DMS79 (cell line): ENCODE data around the gene NEURL1B.
"Not testable (repeated sequence)": the region's sequence is repeated elsewhere in the genome, so short reads cannot be mapped to it uniquely, and the experiment has no call there.

Experiments used
- DNase-seq: peaks from one replicate; lab custom pipeline; 2025; lab: John Stamatoyannopoulos, UW

Gene NEURL1B

GRCh38 chr5:172640822-172641358, at the start of gene NEURL1B:
NEURL1B (plus strand) TSS chr5:172641263; CDS start chr5:172641407, 144 bp downstream.
- peak; percentile 37 for DNase-seq

DNA sequence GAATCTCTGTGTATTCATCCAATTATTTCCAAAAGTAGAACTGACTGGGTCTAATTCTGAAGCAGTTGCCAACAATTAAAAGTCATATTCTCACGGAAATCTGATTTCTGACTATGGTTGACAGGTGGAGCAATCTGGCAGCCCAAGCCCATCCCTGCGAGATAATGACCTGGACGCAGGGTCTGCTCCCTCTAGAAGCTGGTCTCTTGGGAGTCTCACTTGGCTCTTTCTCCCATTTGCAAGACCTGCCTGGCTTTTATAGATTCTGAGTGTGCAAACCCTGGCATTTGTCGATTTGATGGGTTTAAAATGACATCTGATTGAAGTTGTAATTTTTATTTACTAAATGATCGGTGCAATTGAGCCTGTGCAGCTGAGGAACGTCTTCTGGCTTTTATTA, 49.4 kb upstream of the NEURL1B start:
- DNase-seq, result no peak

DNA sequence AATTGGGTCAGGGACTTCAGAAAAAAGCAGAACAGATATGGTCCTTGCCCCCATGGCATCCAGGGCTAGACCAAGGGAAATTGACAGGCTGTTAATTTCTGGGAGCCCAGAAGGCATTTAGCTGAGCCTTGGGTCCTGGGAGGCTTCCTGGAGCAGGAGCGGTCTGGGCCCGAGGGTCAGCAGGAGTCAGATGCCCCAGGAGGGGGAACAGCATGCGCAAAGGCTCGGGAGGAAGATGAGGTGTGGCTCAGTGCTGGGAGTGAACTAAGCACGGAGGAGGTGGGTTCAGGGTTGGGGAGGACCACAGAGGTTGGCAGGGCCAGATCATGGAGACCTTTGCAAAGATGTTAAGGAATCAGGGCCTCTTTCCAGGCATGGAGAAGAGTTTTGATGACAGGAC, 48.2 kb upstream of the NEURL1B start:
- DNase-seq, result no peak

DNA sequence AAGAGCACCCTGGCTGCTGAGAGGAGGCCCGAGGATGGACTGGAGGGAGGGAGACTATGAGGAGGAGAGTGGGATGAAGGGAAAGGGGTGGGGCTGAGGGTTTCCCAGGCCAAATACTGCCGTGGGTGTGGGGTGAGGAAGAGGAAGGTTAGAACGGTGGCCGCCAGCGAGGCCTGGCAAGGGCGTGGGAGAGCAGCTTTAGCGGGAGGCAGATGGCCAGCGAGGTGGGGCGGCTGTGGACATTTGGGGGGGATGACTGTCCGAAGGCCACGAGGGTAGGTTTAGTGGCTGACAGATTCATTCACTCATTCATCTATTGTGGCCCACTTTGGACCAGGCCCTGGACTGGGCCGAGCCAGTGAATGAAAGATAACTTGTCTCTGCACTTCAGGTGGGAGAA, 47.8 kb upstream of the NEURL1B start:
- no peak for DNase-seq

GRCh38 chr5:172593721-172594235, 47.3 kb upstream of the NEURL1B start:
- no peak for DNase-seq

DNA sequence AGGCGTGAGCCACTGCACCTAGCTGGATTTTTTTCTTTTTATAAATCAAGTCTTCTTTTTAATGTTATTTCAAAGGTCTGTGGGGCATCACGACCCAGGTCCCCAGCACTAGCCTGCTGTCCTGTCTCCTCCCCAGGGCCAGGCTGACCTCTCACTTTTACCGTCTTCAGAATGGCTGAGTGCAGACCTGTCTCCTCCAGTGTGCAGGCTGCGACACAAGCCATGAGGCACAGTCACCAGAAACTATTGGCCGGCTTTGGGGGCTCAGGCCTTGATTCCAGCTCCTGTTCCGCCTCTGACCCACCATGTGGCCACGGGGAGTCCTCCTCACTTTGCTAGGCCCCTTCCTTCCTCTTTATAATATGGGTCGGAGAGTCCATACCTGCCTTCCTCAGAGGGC, 46.6 kb upstream of the NEURL1B start:
- no peak for DNase-seq

GRCh38 chr5:172594867-172595466, 46.1 kb upstream of the NEURL1B start:
- no peak for DNase-seq

DNA sequence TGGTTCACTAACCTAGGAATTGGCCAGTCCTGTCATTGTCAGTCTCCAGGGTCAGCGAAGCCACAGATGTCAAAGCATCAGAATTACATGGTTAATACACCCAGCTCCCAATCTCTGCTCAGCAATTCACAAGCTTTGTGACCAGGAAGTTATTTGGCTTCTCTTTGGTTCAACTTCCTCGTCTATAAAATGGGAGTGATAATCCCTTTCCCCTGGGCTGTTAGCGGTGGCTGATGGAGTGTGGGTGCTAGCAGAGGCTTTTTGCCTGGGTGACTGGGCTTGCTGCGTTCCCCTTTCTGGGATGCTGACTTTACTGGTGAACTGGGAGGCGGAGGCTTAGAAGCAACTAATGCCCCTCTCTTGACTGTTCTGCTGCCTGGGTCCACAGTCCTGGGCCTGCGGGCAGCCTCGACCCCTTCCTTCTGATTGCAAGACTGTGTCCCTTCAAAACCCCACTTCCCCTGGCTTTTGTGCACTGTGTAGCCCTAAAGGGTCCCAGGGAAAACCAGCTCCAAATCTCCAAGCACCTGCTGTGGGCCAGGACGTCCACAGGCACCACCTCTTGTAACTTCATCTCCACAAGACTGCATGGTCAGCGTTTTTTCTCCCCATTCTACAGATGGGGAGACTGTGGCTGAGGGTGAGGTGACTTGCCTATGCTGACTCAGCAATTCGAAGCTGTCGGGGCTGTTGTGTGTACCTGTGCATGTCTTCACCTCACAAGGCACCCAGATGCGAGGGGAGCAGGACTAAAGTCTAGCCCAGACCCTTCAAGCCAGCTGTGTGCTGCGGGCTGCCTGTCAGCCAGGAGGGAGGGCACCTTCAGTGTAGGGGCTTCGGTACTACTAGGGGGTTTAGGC, 45.2 kb upstream of the NEURL1B start:
- DNase-seq, result no peak

DNA sequence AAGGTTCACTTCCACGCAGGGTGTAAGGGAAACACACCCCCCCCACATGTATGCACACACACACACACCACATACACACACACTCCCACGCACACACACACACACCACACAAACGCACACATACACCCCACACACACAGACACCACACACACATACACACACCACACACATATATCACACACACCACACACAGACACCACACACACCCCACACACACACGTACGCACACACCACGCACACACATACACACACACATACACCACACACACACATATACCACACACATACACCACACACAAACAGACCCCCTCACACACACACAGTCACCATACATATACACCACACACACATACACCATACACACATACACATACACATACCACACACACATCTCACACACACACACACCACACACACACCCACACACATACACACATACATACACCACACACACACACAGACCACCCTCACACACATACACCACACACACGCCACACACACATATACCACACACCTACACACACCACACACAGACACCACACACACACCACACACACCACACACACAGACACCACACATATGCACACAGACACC, 44.3 kb upstream of the NEURL1B start:
- DNase-seq, result no peak

DNA sequence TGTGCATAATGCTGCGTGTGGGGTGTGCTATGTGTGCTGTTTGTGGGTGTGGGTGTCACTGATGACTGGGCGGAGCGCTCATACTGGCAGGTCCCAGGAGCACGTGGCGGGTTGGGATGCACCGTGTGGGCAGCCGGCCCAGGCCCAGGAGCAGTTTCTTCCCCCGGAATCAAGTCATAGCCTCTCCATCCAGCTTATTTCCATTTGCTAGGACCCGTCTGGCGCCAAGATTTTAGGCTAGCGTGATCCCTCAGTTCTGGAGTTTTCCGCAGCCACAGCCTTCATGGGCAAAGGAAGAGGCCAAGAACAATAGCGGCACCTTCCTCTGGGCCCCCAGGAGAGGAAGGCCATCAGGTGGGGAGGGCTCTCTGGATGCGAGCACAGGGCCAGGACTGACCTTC, 43.3 kb upstream of the NEURL1B start:
- DNase-seq, result no peak

- no peak for DNase-seq
Observed at GRCh38 chr5:172598251-172599203, 42.5 kb upstream of the NEURL1B start.

DNA sequence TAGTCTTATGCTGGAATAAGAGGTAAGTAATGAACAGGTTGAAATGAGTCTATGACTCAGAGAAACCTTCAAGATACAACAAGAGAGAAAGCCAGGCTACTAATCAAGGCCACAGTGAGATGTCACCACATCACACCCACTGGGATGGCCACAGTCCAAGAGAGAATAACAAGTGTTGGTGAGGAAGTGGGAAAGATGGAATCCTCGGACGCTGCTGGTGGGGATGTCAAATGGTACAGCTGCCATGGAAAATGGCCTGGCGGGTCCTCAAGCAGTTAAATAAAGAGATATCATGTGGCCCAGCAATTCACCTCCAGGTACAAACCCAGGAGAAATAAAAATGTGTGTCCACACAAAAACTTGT, 41.9 kb upstream of the NEURL1B start:
- DNase-seq, result no peak

DNA sequence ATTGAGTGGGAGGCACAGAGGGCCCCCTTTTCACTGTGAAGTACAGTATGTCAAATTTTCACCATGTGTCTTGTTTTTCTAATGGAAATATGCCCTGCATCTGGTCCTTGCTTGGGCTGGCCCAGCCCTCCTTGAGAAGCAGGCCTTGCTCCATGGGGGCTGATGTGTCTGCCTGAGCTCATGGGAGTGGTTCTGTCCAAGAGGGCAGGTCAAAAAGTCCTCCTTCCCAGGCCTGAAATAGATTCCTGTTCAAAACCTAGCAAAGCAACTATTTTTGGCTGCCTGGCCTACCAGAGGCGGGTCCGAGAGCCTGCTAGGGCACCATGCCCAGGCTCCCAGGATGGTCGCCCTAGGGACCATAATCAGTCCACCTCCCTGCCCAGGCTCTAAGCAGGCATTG, 40.5 kb upstream of the NEURL1B start:
- no peak for DNase-seq

GRCh38 chr5:172601576-172601975, 39.5 kb upstream of the NEURL1B start:
- not testable (repeated sequence) for DNase-seq

- DNase-seq, result no peak
Observed at GRCh38 chr5:172602783-172603231, 38.3 kb upstream of the NEURL1B start.

GRCh38 chr5:172603251-172603806, 37.7 kb upstream of the NEURL1B start:
- no peak for DNase-seq

- no peak for DNase-seq
Observed at GRCh38 chr5:172605466-172605865, 35.6 kb upstream of the NEURL1B start.

DNA sequence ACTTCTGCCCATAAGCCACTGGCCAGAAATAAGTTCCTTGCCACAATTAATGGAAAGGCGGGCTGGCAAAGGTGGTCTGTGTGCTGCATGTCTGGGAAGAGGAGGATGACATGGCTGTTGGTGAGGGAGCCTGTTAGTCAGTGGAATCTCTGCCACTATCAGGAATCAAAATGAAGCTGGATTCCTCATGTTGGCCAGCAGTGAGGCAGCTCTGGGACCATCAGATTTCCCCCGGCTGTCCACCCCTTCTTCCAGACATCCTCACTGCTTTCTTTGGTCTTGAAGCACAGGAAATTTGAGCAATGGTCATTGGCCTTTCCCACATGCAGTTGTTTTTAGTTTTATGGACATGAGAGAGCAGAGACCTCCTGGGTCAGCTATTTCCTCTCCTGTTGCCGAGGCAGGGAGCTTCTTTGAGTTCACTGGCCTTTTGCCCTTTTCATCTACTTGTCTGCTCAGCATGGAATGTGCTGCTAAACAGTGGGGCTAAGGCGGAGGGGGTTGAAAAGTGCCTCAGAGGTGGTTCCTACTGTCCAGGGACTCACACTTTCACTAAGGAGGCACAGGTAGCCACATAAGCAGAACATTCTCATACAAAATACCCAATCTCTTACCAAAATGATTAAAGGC, 34.8 kb upstream of the NEURL1B start:
- DNase-seq, result no peak

GRCh38 chr5:172607213-172607793, 33.8 kb upstream of the NEURL1B start:
- DNase-seq, result no peak

- DNase-seq, result no peak
Observed at GRCh38 chr5:172608773-172609172, 32.3 kb upstream of the NEURL1B start.
